Heart right ventricle (tissue), 16 donors: Measurements from ENCODE around the gene DOCK2. TPM values are rescaled to one million over a fixed set of nuclear protein-coding genes. Genes with fewer than 3 reads are reported as not detected.

Source experiments
- ATAC-seq, 8 donors: fragments of 200-7000 bp; cut with Tn5 transposase; one replicate each; pipeline ENCODE4 v1.9.1; 2020; ENCODE audit warnings: mild to moderate bottlenecking in 8 of 8, moderate library complexity in 8 of 8, moderate number of reproducible peaks in 1 of 8
- DNase-seq, 2 donors: peaks; one replicate each; pipeline ENCODE4 v3.0.0-alpha.2; 2020
- H3K27ac ChIP-seq, 10 donors: fragments of 200-600 bp; sonication (generic) in 2 of 10; one replicate each; pipeline versions ENCODE4 v1.5.0 to v1.8.0; 2020 to 2022; ENCODE audit warnings: mild to moderate bottlenecking in 3 of 10
- H3K27me3 ChIP-seq, 7 donors: fragments of 200-600 bp; one replicate each; pipeline ENCODE4 v1.8.0; 2021 to 2022; ENCODE audit warnings: mild to moderate bottlenecking in 2 of 7
- H3K36me3 ChIP-seq, 9 donors: fragments of 200-600 bp; sonication (generic) in 1 of 9; one replicate each; pipeline versions ENCODE4 v1.5.0 to v1.8.0; 2020 to 2022; ENCODE audit warnings: mild to moderate bottlenecking in 2 of 9
- H3K4me1 ChIP-seq, 9 donors: fragments of 200-600 bp; sonication (generic) in 1 of 9; one replicate each; pipeline versions ENCODE4 v1.5.0 to v1.8.0; 2020 to 2022; ENCODE audit warnings: mild to moderate bottlenecking in 4 of 9
- H3K4me3 ChIP-seq, 10 donors: fragments of 200-600 bp; sonication (generic) in 2 of 10; one replicate each; pipeline versions ENCODE4 v1.5.0 to v1.8.0; 2020 to 2022; ENCODE audit warnings: mild to moderate bottlenecking in 7 of 10, moderate library complexity in 2 of 10
- H3K9me3 ChIP-seq, 11 donors: fragments of 200-600 bp in 10 of 11; sonication (generic) in 2 of 11; one replicate each; pipeline versions ENCODE4 v1.5.0 to v1.8.0; 2013 to 2022; ENCODE audit warnings: mild to moderate bottlenecking in 2 of 11, control low read depth in 1 of 11, moderate library complexity in 1 of 11
- WGBS, 2 donors: extraction: QIAGEN DNeasy Blood & Tissue Kit; methylation state at CpG; one replicate each; pipeline ENCODE4 v1.1.7; 2013; ENCODE audit warnings: inconsistent platforms in 1 of 2; 5-methylcytosine and 5-hydroxymethylcytosine counted together
- intact Hi-C, 10 donors: fragments of 100-400 bp; cut with DNase I; formaldehyde crosslinking; loops; one replicate each; pipeline versions ENCODE4 v1.11.1 to v1.14.2; 2022
- polyA plus RNA-seq, 2 donors: library from polyadenylated mRNA; stranded (reverse); fragments of 200-250 nt; gene quantifications; one replicate each; pipeline ENCODE4 v1.2.3, GENCODE V29; 2013
- total RNA-seq, 10 donors: library from RNA; stranded (reverse); fragmentation: NEBNext Ultra II Directional in 3 of 10; extraction: Animal tissue kit (Norgen Biotek cat#: 25700) in 3 of 10; gene quantifications; one replicate each; pipeline versions ENCODE4 v1.2.1 to v1.2.4, GENCODE V29; 2021 to 2023
- TF ChIP-seq, protein P1 (sequence below), 9 donors: fragments of 200-600 bp; sonication (generic) in 2 of 9; IDR thresholded peaks; one replicate each; pipeline versions ENCODE4 v1.5.0 to v1.8.0; 2021 to 2022; ENCODE audit warnings: antibody characterized with exemption in 9 of 9, mild to moderate bottlenecking in 5 of 9, moderate library complexity in 1 of 9
- donor health status: Arrhythmogenic right ventricular cardiomyopathy.
- donor health status: ischemic (EF 13 %, LVEDD 7.1; RV severe dilation, severe dysfunction).
- donor health status: healthy with polysubstance abuse.
- donor health status: DM: no; HTN: yes; CAD: no.
- donor health status: DM: no; HTN: no; CAD: no.
- donor health status: ischemic (EF 25% LVEDD 6.9; RV normal size, moderate dysfunction).
- donor health status: ischemic (EF 25% LVEDD 5.7; RV mildly dilated, moderate dysfunction).
- donor health status: healthy.
- donor health status: DM: yes; HTN: yes; CAD: no.
- donor health status: Ischemic cardiomyopathy.
- donor health status: ischemic (EF 35%, LVEDD 5.7; RV mildly dilated, moderate dysfunction).
- donor health status: nonischemic (EF 11% LVEDD 7.7; RV severe dilation, severe dysfunction).
- donor health status: DM: yes; HTN: yes; CAD: no.
- donor health status: PGD.
- donor health status: ischemic (EF 29% LVEDD 5.4; RV normal size, mild dysfunction).
- donor health status: nonischemic (EF 23%, LVEDD 6.1; RV moderate dilation, normal function).

DOCK2 gene
- total and polyA plus RNA-seq, 12 donors = 1.2 to 24.6 (median 4.2) TPM

DNA sequence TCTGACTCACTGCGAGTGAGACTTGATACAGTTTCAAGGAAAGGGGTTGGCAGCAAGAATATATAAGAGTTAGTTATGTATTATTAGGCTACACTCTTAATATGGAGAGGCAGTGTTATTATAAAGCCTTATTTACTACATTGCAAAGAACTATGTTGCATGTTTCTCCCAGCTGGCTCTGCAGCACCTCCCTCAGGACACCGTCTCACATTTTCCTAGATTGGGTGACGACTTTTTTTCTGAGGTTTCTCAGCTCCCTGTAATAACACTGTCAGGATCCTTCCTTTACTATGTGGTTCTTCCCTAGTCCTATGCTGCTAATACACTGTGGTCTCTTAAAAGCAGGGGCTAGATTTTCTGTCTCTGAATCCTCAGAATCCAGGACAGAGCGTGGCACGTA is 189.5 kb downstream of the DOCK2 start:
- H3K27me3 ChIP-seq = no peaks in the 10 kb centered on the region
- no peaks in the 10 kb centered on the region for H3K4me1 ChIP-seq
- H3K27ac ChIP-seq = no peak overlapping the region
- H3K4me3 ChIP-seq = no peak overlapping the region
- DNase-seq (no peak), ATAC-seq (no peak)
- no peaks in the 10 kb centered on the region for H3K36me3 ChIP-seq
- TF ChIP-seq, protein P1, sequence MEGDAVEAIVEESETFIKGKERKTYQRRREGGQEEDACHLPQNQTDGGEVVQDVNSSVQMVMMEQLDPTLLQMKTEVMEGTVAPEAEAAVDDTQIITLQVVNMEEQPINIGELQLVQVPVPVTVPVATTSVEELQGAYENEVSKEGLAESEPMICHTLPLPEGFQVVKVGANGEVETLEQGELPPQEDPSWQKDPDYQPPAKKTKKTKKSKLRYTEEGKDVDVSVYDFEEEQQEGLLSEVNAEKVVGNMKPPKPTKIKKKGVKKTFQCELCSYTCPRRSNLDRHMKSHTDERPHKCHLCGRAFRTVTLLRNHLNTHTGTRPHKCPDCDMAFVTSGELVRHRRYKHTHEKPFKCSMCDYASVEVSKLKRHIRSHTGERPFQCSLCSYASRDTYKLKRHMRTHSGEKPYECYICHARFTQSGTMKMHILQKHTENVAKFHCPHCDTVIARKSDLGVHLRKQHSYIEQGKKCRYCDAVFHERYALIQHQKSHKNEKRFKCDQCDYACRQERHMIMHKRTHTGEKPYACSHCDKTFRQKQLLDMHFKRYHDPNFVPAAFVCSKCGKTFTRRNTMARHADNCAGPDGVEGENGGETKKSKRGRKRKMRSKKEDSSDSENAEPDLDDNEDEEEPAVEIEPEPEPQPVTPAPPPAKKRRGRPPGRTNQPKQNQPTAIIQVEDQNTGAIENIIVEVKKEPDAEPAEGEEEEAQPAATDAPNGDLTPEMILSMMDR (IDR thresholded peaks at IDR 0.05) = no peak
- intact Hi-C loops = no loop called here
- H3K9me3 ChIP-seq = peaks cover 0 to 5% (median 0%) of the 10 kb centered on the region in 11 donors
- WGBS, 2 donors = 60 to 63% methylated on average over 5 of the region's 5 CpGs

DNA sequence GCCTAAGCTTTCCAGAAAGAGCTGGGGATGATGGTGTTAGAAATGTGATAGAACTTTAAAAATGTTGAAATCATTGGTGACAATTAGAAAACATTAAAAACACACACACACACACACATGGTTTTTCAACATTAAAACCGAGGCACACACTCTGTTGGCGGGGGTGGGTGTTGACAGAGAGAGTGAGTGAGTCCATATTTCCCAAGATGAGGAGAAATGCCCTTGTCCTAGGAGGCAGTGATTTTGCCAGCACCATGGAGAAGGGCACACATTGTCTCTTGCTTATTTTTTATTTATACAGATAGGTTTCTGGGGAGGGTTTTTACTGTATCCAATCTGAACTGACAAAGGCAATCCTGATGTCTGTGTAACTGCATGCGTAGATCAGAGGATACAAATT is 190.7 kb downstream of the DOCK2 start:
- Histone ChIP-seq H3K9me3 (peaks cover 0 to 5% (median 0%) of the 10 kb centered on the region in 11 donors), H3K4me3 (no peak overlapping the region), H3K4me1 (no peaks in the 10 kb centered on the region), H3K27ac (no peak overlapping the region), H3K36me3 (no peaks in the 10 kb centered on the region), H3K27me3 (no peaks in the 10 kb centered on the region)
- TF ChIP-seq, protein P1 (IDR thresholded peaks at IDR 0.05) = no peak
- DNase-seq (no peak), ATAC-seq (peak in 1 of 8 donors; percentile 42)
- 40 to 56% methylated on average over 3 of the region's 3 CpGs for WGBS, 2 donors
- intact Hi-C loops = no loop called here

DNA sequence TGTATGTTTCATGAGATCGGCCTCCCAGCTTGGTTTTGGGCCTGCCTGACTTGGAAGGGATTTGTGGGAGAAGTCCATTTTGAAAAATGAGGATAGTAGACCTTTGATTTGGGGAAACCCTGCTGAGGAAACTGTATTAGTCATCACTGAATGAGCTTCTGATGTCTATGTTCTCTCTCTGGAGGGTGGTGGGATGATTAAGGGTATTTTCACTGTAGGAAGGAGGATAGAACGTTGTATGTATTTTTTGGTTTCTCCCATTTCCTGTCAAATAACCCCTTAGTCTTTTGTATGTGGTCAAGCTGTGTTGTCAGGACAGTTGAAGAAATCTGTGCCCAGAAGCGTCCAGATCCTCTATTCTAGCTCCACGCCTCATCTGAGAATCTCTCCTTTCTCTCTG is 191.3 kb downstream of the DOCK2 start:
- H3K27ac ChIP-seq = no peak overlapping the region
- no peaks in the 10 kb centered on the region for H3K36me3 ChIP-seq
- intact Hi-C loops = no loop called here
- H3K9me3 ChIP-seq = peaks cover 0 to 5% (median 0%) of the 10 kb centered on the region in 11 donors
- 78 to 84% methylated on average over 4 of the region's 4 CpGs for WGBS, 2 donors
- DNase-seq (no peak), ATAC-seq (no peak)
- no peak overlapping the region for H3K4me3 ChIP-seq
- TF ChIP-seq, protein P1 (IDR thresholded peaks at IDR 0.05) = no peak
- no peaks in the 10 kb centered on the region for H3K27me3 ChIP-seq
- H3K4me1 ChIP-seq = no peaks in the 10 kb centered on the region

DNA sequence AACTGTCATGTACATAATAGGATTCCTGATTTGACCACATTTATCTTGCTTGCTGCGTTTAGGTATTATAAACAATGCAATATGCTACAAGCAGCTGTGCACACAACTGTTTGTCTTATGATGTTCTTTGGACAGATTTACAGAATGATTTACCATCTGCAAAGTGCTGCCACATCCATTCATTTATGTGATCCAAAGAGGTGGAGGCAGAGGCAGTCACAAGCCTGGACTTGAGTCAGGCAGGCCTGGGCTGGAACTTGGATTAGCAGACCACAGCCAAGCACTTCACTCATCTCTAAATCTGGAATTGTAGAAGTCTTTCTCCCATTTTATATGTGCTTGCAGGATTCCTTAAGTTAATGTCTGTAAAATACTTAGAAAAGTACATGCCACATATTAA is 194.3 kb downstream of the DOCK2 start:
- DNase-seq = no peak
- TF ChIP-seq, protein P1 (IDR thresholded peaks at IDR 0.05) = no peak
- Histone ChIP-seq H3K27me3 (no peaks in the 10 kb centered on the region), H3K4me1 (no peaks in the 10 kb centered on the region), H3K9me3 (no peaks in the 10 kb centered on the region), H3K27ac (no peak overlapping the region), H3K36me3 (no peaks in the 10 kb centered on the region), H3K4me3 (no peak overlapping the region)
- intact Hi-C loops = no loop called here
- no peak for ATAC-seq
- WGBS, 2 donors = 76 to 83% methylated on average over 1 of the region's 1 CpG
